Right atrium auricular region (tissue), 2 donors: ENCODE data around the gene SEMA4A. TPM values are rescaled to one million over a fixed set of nuclear protein-coding genes. Genes with fewer than 3 reads are reported as not detected.

Source experiments
- DNase-seq: peaks from one replicate; pipeline ENCODE4 v3.0.0-alpha.2; 2019; ENCODE audit warnings: low spot score
- H3K27ac ChIP-seq, 2 donors: fragments of 200-600 bp; sonication (generic); 1 replicate in 1 of 2; 2 replicates in 1 of 2; pipeline ENCODE4 v1.5.1; 2016 to 2019
- H3K27me3 ChIP-seq, 2 donors: fragments of 200-600 bp; sonication (generic); one replicate each; pipeline versions ENCODE4 v1.5.1 to v1.6.0; 2017 to 2019
- H3K36me3 ChIP-seq: fragments of 200-600 bp; sonication (generic); one replicate; pipeline ENCODE4 v1.5.1; 2016
- H3K4me1 ChIP-seq, 2 donors: fragments of 200-600 bp; sonication (generic); one replicate each; pipeline versions ENCODE4 v1.5.1 to v1.6.0; 2017 to 2019
- H3K4me3 ChIP-seq, 2 donors: fragments of 200-600 bp; sonication (generic); 1 replicate in 1 of 2; 2 replicates in 1 of 2; pipeline ENCODE4 v1.5.1; 2017 to 2019; ENCODE audit warnings: mild to moderate bottlenecking in 1 of 2, moderate library complexity in 1 of 2
- H3K9me3 ChIP-seq, 2 donors: fragments of 200-600 bp; sonication (generic); one replicate each; pipeline ENCODE4 v1.5.1; 2019
- total RNA-seq, 2 donors: library from RNA; depleted of rRNA; stranded (reverse); fragments of >200 nt; gene quantifications; one replicate each; pipeline ENCODE4 v1.1.0, GENCODE V29; 2016
- TF ChIP-seq, protein P1 (sequence below), 2 donors: fragments of 200-600 bp; sonication (generic); IDR thresholded peaks; one replicate each; pipeline ENCODE4 v1.5.1; 2019; ENCODE audit warnings: antibody characterized with exemption in 2 of 2

SEMA4A gene
- total RNA-seq, 2 donors from 2014 or later: 2.0 to 4.2 TPM

DNA sequence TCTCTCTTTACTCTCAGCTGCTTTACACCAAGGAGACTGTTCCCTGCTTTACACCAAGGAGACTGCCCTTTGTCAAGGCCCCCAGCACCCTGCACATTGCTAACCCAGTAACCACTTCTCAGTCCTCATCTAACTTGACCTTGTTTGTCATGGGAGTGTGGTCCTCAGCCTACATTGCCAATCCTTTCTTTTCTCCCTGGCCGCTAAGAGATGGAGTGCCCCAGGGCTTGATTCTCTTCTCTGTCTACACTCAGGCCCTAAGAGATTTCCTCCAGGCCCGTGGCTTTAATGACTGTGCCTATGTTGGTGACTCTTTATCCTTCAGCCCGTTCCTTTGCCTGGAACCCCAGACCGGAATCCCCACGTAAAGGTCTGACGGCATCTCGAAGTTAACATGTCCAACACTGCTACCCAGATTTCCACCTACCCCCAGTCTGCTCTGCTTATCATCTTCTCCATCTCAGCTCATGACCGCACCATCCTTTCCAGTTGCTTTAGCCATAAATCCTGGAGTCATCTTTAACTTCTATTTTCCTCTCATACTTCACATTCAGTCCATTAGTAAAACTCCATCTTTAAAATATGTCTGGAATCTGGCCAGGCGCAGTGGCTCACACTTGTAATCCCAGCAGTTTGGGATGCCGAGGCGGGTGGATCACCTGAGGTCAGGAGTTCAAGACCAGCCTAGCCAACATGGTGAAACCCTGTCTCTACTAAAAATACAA, 9.5 kb upstream of the SEMA4A start:
- Histone ChIP-seq H3K27me3 (no peaks in the 10 kb centered on the region), H3K36me3 (peaks cover 13% of the 10 kb centered on the region), H3K4me3 (no peak overlapping the region), H3K9me3 (no peaks in the 10 kb centered on the region), H3K4me1 (peaks cover 0 to 50% of the 10 kb centered on the region in 2 donors), H3K27ac (no peak overlapping the region)
- no peak for DNase-seq
- TF ChIP-seq, protein P1, sequence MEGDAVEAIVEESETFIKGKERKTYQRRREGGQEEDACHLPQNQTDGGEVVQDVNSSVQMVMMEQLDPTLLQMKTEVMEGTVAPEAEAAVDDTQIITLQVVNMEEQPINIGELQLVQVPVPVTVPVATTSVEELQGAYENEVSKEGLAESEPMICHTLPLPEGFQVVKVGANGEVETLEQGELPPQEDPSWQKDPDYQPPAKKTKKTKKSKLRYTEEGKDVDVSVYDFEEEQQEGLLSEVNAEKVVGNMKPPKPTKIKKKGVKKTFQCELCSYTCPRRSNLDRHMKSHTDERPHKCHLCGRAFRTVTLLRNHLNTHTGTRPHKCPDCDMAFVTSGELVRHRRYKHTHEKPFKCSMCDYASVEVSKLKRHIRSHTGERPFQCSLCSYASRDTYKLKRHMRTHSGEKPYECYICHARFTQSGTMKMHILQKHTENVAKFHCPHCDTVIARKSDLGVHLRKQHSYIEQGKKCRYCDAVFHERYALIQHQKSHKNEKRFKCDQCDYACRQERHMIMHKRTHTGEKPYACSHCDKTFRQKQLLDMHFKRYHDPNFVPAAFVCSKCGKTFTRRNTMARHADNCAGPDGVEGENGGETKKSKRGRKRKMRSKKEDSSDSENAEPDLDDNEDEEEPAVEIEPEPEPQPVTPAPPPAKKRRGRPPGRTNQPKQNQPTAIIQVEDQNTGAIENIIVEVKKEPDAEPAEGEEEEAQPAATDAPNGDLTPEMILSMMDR (IDR thresholded peaks at IDR 0.05): no peak

DNA sequence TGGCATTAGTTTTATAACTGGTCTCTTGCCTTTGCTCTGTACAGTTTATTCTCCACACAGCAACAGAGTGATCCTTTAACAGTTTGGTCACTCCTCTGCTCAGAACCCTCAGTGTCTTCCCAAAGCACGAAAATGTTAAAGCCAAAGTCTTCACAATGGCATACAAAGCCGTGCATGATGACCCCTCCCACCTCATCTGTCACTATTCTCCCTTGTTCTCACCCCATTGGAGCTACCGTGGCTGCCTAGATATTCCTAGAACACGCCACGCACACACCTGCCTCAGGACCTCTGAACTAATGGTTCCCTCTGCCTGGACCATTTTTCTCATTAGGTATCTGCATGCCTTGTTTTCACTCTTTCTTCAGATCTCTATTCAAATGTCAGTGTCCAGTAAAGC, 8.6 kb upstream of the SEMA4A start:
- Histone ChIP-seq H3K4me1 (peaks cover 0 to 42% of the 10 kb centered on the region in 2 donors), H3K36me3 (peaks cover 5% of the 10 kb centered on the region), H3K27ac (no peak overlapping the region), H3K4me3 (no peak overlapping the region), H3K9me3 (no peaks in the 10 kb centered on the region), H3K27me3 (no peaks in the 10 kb centered on the region)
- TF ChIP-seq, protein P1 (IDR thresholded peaks at IDR 0.05): no peak
- no peak for DNase-seq

DNA sequence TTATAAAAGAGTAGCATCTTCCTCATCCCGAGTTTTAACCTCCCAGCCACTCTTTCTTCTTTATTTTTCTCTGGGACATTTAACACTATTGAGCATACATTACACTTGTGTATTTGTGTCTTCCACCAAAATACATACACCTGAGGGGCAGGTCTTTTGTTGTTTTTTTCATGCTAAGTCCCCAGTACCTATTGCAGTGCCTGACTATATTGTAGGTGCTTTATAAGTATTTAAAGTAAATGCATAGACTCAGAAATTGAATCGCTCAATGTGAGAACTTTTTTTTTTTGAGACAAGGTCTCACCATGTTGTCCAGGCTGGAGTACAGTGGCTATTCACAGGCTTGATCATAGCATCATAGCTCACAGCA, 7.8 kb upstream of the SEMA4A start:
- no peak for DNase-seq
- peaks cover 0 to 34% of the 10 kb centered on the region in 2 donors for H3K4me1 ChIP-seq
- peak overlapping the region in 1 of 2 donors; percentile 23 for H3K27ac ChIP-seq

DNA sequence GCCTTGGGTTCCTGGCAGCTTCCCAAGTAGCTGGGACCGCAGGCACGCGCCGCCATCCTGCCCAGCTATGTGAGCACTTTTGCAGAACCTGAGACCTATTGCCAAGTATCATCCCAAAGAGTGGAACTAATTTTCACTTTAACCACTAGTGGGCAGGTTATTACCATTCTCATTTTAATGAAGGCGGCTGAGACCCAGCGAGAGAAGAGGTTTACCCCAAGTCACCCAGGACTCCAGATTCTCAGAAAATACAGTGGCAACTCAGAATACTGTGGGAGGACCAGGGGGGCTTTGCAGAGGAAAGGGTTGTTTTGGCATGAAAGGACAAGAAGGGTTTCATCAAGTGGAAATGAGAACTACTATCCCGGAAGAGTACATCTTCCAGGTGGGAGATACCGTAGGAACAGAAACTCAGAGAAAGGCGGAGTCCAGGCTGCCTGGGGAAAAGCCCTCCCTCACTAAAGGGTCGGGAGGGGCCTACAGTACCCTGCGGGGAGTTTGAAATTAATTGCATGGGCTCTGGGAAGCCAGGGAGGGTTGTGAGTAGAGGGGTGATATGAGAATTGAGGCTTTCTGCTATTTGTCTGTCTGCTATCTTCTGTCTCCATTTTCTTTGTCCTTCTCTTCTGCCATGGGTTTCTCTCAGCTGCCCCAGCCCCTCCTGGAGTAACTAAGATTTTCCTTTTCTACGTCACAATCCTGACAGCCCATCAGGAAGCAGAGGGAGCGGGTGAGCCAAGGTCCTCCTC, 7.2 kb upstream of the SEMA4A start:
- TF ChIP-seq, protein P1 (IDR thresholded peaks at IDR 0.05): peak; percentile 50 to 81
- H3K4me1 ChIP-seq: peaks cover 0 to 29% of the 10 kb centered on the region in 2 donors
- DNase-seq: peak; percentile 73
- H3K27ac ChIP-seq: no peak overlapping the region
- H3K9me3 ChIP-seq: no peaks in the 10 kb centered on the region
- no peaks in the 10 kb centered on the region for H3K36me3 ChIP-seq
- H3K27me3 ChIP-seq: no peaks in the 10 kb centered on the region
- peak overlapping the region in 1 of 2 donors; percentile 8 for H3K4me3 ChIP-seq

More for the DNA sequence above, 7.8 kb upstream of the SEMA4A start:
- TF ChIP-seq, protein P1 (IDR thresholded peaks at IDR 0.05): no peak
- Histone ChIP-seq H3K9me3 (no peaks in the 10 kb centered on the region), H3K27me3 (no peaks in the 10 kb centered on the region), H3K4me3 (no peak overlapping the region), H3K36me3 (no peaks in the 10 kb centered on the region)

DNA sequence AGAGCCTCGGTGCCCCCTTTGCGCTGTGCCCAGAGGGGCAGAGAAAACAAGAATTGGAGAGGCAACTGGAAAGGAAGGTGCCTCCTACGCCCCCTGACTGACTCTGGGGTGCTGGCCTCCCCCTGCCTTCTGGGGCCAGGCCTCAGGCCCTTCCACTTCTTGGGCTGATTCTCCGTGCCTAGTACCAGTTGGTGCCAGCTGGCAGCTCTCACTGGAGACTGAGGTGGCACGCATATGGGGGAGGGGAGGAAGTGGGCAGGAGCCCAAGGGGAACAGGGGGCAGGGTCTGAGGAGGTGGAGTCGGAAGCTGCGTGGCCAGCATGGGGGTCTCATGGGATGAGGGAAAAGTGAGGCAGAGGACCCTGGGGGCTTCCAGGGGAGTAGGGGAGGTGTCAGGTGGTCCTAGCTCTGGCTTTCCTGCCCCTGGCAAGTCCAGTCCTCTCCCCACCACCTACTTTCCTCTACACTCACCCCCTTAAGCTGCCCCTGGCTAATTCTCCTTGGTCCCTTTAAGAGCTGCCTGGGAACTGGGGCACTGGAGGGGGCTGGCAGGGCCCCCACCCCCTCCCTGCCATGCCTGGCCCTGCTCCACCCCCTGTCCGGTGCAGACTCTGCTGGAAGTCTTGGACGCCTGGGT, 6.5 kb upstream of the SEMA4A start:
- Histone ChIP-seq H3K9me3 (no peaks in the 10 kb centered on the region), H3K4me1 (peaks cover 0 to 22% of the 10 kb centered on the region in 2 donors), H3K36me3 (no peaks in the 10 kb centered on the region), H3K27me3 (no peaks in the 10 kb centered on the region), H3K4me3 (no peak overlapping the region), H3K27ac (no peak overlapping the region)
- DNase-seq: no peak
- TF ChIP-seq, protein P1 (IDR thresholded peaks at IDR 0.05): no peak
